GM12878 (cell line): Measurements from ENCODE around the gene PLEKHF1. TPM values are rescaled to one million over a fixed set of nuclear protein-coding genes. Genes with fewer than 3 reads are reported as not detected.

Experiments used
- ATAC-seq: fragments of 200-7000 bp; cut with Tn5 transposase; 3 replicates; pipeline ENCODE4 v1.9.1; 2020; ENCODE audit warnings: mild to moderate bottlenecking, moderate library complexity
- BruUV-seq: library from RNA; stranded (reverse); fragments of 400-500 nt; replicated peaks from 2 replicates; lab custom pipeline; 2021; lab: Mats Ljungman, UMichigan
- CTCF ChIA-PET: fragments of 300-600 bp; sonication (Branson Sonifier 250); formaldehyde crosslinking; extraction: SDS; loops from one replicate; lab custom pipeline; 2021; ENCODE audit warnings: inconsistent platforms; lab: Yijun Ruan, JAX
- POLR2A ChIA-PET: fragments of 350-600 bp; formaldehyde crosslinking; extraction: SDS; loops from one replicate; lab custom pipeline; 2021; ENCODE audit warnings: inconsistent platforms; lab: Charles Lee
- RAD21 ChIA-PET: fragments of 300-600 bp; sonication (Branson Sonifier 250); formaldehyde crosslinking; loops from one replicate; lab custom pipeline; 2023; ENCODE audit warnings: antibody characterized with exemption; ENCODE audit not compliant: unreplicated experiment; lab: Charles Lee
- SMC1A ChIA-PET: fragments of 300-600 bp; sonication (Branson Sonifier 250); formaldehyde crosslinking; loops from one replicate; lab custom pipeline; 2023; ENCODE audit not compliant: unreplicated experiment, uncharacterized antibody; lab: Charles Lee
- DNase-seq: peaks from one replicate; pipeline ENCODE4 v3.0.0-alpha.2; 2011; ENCODE audit warnings: low read depth, low spot score
- FAIRE-seq: peaks from 3 replicates; lab custom pipeline; 2011; peaks lifted over from hg19 to GRCh38; lab: Jason Lieb, UNC
- H2AFZ ChIP-seq: 2 replicates; pipeline ENCODE4 v1.6.0; 2011; ENCODE audit warnings: low read depth, low read length, control low read depth; ENCODE audit not compliant: control insufficient read depth
- H3K27ac ChIP-seq: 2 replicates; pipeline ENCODE4 v1.5.1; 2011; ENCODE audit warnings: control low read depth; ENCODE audit not compliant: control insufficient read depth, insufficient read depth
- H3K27me3 ChIP-seq, 2 experiments: replicated peaks in 1 of 2; 2 replicates each; pipeline versions ENCODE4 v1.6.0 to v1.6.1; 2011; ENCODE audit warnings: low read length in 1 of 2; ENCODE audit not compliant: control insufficient read depth in 2 of 2, insufficient read depth in 2 of 2
- H3K36me3 ChIP-seq, 2 experiments: 2 replicates each; pipeline ENCODE4 v1.5.1; 2011; ENCODE audit warnings: low read length in 1 of 2; ENCODE audit not compliant: control insufficient read depth in 2 of 2, insufficient read depth in 2 of 2
- H3K4me1 ChIP-seq: 2 replicates; pipeline ENCODE4 v1.6.1; 2011; ENCODE audit warnings: mild to moderate bottlenecking, low read length, moderate library complexity, mixed read lengths; ENCODE audit not compliant: control insufficient read depth, insufficient read depth
- H3K4me2 ChIP-seq: 2 replicates; pipeline ENCODE4 v1.6.0; 2011; ENCODE audit warnings: control low read depth; ENCODE audit not compliant: control insufficient read depth, insufficient read depth
- H3K4me3 ChIP-seq: fragments of 200-600 bp; sonication (generic); 2 replicates; pipeline ENCODE4 v1.5.1; 2016
- H3K79me2 ChIP-seq: 2 replicates; pipeline ENCODE4 v1.6.0; 2011; ENCODE audit warnings: low read length; ENCODE audit not compliant: control insufficient read depth, insufficient read depth
- H3K9ac ChIP-seq: 2 replicates; pipeline ENCODE4 v1.8.0; 2011; ENCODE audit warnings: low read length, control low read depth, mixed read lengths; ENCODE audit not compliant: control insufficient read depth, insufficient read depth
- H3K9me3 ChIP-seq: replicated peaks from 3 replicates; pipeline ENCODE4 v1.5.1; 2011; ENCODE audit warnings: mild to moderate bottlenecking, low read length; ENCODE audit not compliant: control insufficient read depth, insufficient read depth
- H4K20me1 ChIP-seq: 2 replicates; pipeline ENCODE4 v1.6.0; 2011; ENCODE audit not compliant: control insufficient read depth, insufficient read depth
- ASH2L ChIP-seq: fragments of 300-600, 200-600 bp; sonication (generic); IDR thresholded peaks from 2 replicates; pipeline ENCODE4 v1.6.1; 2017; ENCODE audit warnings: low read depth, mild to moderate bottlenecking, borderline replicate concordance
- CBX5 ChIP-seq: sonication (generic); IDR thresholded peaks from 2 replicates; pipeline ENCODE4 v1.6.1; 2016; ENCODE audit warnings: low read depth, moderate library complexity, mild to moderate bottlenecking, inconsistent platforms
- CHD1 ChIP-seq: IDR thresholded peaks from 2 replicates; pipeline ENCODE4 v1.6.1; 2012; ENCODE audit warnings: low read depth, low read length, improper control_type of control experiment
- HCFC1 ChIP-seq: fragments of 150-350 bp; IDR thresholded peaks from 2 replicates; pipeline ENCODE4 v1.6.1; 2014; ENCODE audit warnings: low read length
- KAT2A ChIP-seq: conservative IDR thresholded peaks from 2 replicates; pipeline ENCODE4 v1.6.1; 2011; ENCODE audit warnings: low read depth, low read length; ENCODE audit not compliant: control insufficient read depth
- MTA2 ChIP-seq: fragments of 450-650 bp; IDR thresholded peaks from 2 replicates; pipeline ENCODE4 v1.6.1; 2016; ENCODE audit warnings: low read depth, mild to moderate bottlenecking, moderate library complexity
- MXI1 ChIP-seq: fragments of 150-350 bp; IDR thresholded peaks from 2 replicates; pipeline ENCODE4 v1.6.1; 2011; ENCODE audit warnings: low read depth, mild to moderate bottlenecking, inconsistent platforms, low read length, improper control_type of control experiment
- NFXL1 ChIP-seq: fragments of 450-650 bp; IDR thresholded peaks from 2 replicates; pipeline ENCODE4 v1.6.1; 2017; ENCODE audit warnings: antibody characterized with exemption, mild to moderate bottlenecking, borderline replicate concordance
- PKNOX1 ChIP-seq: fragments of 450-650 bp; IDR thresholded peaks from 2 replicates; pipeline ENCODE4 v1.6.1; 2016; ENCODE audit warnings: mild to moderate bottlenecking
- POLR2AphosphoS2 ChIP-seq: IDR thresholded peaks from 2 replicates; pipeline ENCODE4 v1.6.1; 2011; ENCODE audit warnings: low read depth, mild to moderate bottlenecking, low read length, improper control_type of control experiment, moderate library complexity
- RAD21 ChIP-seq: IDR thresholded peaks from 2 replicates; pipeline ENCODE4 v1.6.1; 2011; ENCODE audit warnings: mild to moderate bottlenecking, low read depth, low read length, moderate library complexity; ENCODE audit not compliant: insufficient read depth
- RFX5 ChIP-seq: IDR thresholded peaks from 2 replicates; pipeline ENCODE4 v1.6.1; 2011; ENCODE audit warnings: low read depth, low read length, improper control_type of control experiment
- SIX5 ChIP-seq: IDR thresholded peaks from 2 replicates; pipeline ENCODE4 v1.6.1; 2011; ENCODE audit warnings: mild to moderate bottlenecking, low read depth, low read length, moderate library complexity; ENCODE audit not compliant: severe bottlenecking
- SPI1 ChIP-seq: IDR thresholded peaks from 2 replicates; pipeline ENCODE4 v1.6.1; 2011; ENCODE audit warnings: low read depth, mild to moderate bottlenecking, low read length, moderate library complexity, borderline replicate concordance; ENCODE audit not compliant: insufficient read depth
- STAT3 ChIP-seq: IDR thresholded peaks from 2 replicates; pipeline ENCODE4 v1.6.1; 2011; ENCODE audit warnings: low read depth, low read length, improper control_type of control experiment
- ZSCAN29 ChIP-seq: fragments of 450-650 bp; IDR thresholded peaks from 2 replicates; pipeline ENCODE4 v1.6.1; 2017; ENCODE audit warnings: mild to moderate bottlenecking, moderate library complexity
- WGBS: methylation state at CpG from one replicate; pipeline ENCODE4 v1.1.6; 2016; ENCODE audit warnings: low lambda C conversion rate; ENCODE audit not compliant: insufficient replicate concordance, insufficient coverage; ENCODE audit errors: missing lambda C conversion rate; 5-methylcytosine and 5-hydroxymethylcytosine counted together
- in situ Hi-C: fragments of 300-500 bp; cut with MboI; formaldehyde crosslinking; loops from 9 replicates; pipeline ENCODE4 v1.14.3; 2018; ENCODE audit warnings: mixed read lengths
- intact Hi-C: fragments of 100-400 bp; cut with micrococcal nuclease; formaldehyde crosslinking; loops from one replicate; pipeline ENCODE4 v1.14.2; 2022; ENCODE audit not compliant: unreplicated experiment
- polyA plus RNA-seq, 11 experiments: library from polyadenylated mRNA; depleted of rRNA in 4 of 11; unstranded in 6 of 11; stranded (reverse) in 5 of 11; fragments of >200 nt; fragmentation: Nextera tagmentation in 4 of 11; fragmentation: Illumina TruSeq in 1 of 11; extraction: Ambion mirVana in 4 of 11; extraction: Trizol in 1 of 11; gene quantifications; 1 replicate in 1 of 11; 2 replicates in 10 of 11; pipeline versions ENCODE4 v1.2.1 to v1.2.3, GENCODE V29; 2011 to 2016; ENCODE audit warnings: inconsistent platforms in 2 of 11, missing spikeins in 2 of 11, low read depth in 1 of 11
- total RNA-seq, 4 experiments: library from RNA; depleted of rRNA in 3 of 4; stranded (reverse); fragments of >200 nt in 3 of 4; fragmentation: Illumina TruSeq in 1 of 4; extraction: Trizol in 1 of 4; gene quantifications; 2 replicates each; pipeline versions ENCODE4 v1.2.1 to v1.2.3, GENCODE V29; 2013 to 2021

Gene PLEKHF1
- total and polyA plus RNA-seq, 10 of the 15 experiments (the other 5 are each of a cell fraction or from before 2014, with no cell fraction given): 0.10 to 20.3 (median 15.3) TPM

DNA sequence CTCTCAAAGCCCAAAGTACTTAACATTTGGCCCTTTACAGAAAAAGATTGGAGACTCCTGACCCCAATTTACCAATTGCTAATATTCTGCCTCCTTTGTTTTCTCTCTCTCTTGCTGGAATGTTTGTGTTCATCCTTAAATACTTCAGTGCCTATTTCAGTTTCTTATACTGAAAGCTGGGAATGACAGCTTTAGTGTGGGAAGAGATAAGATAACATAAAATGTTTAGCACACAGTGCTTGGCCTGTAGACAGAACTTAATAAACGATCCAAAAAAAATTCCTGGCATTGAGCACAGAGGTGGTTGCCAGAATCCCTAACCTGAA, 3.0 kb upstream of the PLEKHF1 start:
- CTCF ChIA-PET: interaction anchor here (1.3 to 2.9 kb wide), 3 partner anchors 25 to 54 kb away, joined by 3 to 9 read pairs (median 8); no protein-coding TSS in a partner anchor
- in situ Hi-C loops (loop anchor here (10.0 kb wide), 1 partner anchor 47 kb away; no protein-coding TSS in a partner anchor), intact Hi-C loops (no loop called here)
- H3K36me3 ChIP-seq: no peaks in the 10 kb centered on the region; a peak in 1 of 4 replicates
- POLR2A ChIA-PET: interaction anchor here (1.1 kb wide), 1 partner anchor 52 kb away, joined by 3 read pairs; no protein-coding TSS in a partner anchor
- no peak for DNase-seq
- no peak overlapping the region for H3K27ac ChIP-seq
- H3K4me1 ChIP-seq: peaks cover 8% of the 10 kb centered on the region
- RAD21 ChIA-PET: interaction anchor here (1.0 kb wide), 1 partner anchor 54 kb away, joined by 3 read pairs; no protein-coding TSS in a partner anchor
- no peak for FAIRE-seq
- no peaks in the 10 kb centered on the region for H3K9me3 ChIP-seq
- 43% methylated on average over 1 of the region's 1 CpG for WGBS
- H3K9ac ChIP-seq: no peak overlapping the region
- no peaks in the 10 kb centered on the region for H4K20me1 ChIP-seq
- no peak for ATAC-seq
- SMC1A ChIA-PET: interaction anchor here (1.1 to 2.0 kb wide), 2 partner anchors 51 to 54 kb away, joined by 3 to 4 read pairs; no protein-coding TSS in a partner anchor
- H3K27me3 ChIP-seq: no peaks in the 10 kb centered on the region
- TF ChIP-seq NFXL1 (no peak), PKNOX1 (no peak)
- BruUV-seq: no TSS peak
- no peak overlapping the region for H3K4me3 ChIP-seq
- no peak overlapping the region for H2AFZ ChIP-seq
- peaks cover 20% of the 10 kb centered on the region for H3K79me2 ChIP-seq
- no peak overlapping the region for H3K4me2 ChIP-seq

DNA sequence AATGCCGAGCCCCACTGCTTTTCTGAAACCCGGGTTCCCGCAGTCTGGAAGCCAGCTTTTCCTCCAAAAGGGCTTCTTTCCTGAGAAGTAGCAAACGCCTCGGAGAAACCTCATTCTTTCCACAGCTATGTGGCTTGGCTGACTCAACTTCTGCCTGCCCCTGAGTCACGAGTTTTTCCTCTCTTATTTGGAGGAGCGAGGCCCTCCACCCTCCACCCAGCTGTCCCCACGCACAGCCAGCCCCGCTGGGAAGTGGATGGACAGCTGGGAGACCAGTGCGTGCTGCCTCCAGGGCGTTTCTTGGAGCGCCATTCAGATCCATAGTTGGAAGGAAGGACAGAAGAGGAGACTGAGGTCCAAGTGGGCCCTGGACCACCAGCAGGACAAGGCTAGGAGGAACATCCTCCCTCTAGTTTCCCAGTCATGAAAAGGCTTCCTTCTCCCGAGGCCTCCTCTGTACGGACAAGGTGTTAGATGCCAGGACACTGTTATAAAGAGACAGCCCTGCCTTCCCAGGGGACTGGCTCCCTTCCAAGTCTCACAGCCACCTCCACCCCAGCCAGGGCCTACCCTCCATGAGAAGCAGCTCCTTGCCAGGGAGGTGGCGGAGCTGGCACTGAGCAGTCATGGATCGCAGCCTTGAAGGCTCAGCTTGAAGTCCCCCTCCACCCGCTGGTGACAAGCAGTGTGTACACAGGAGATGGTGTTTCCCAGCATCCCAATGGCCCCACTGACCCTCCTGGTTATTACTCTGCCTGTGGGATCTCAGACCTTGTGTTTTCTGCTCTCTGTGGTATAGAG, 2.5 kb upstream of the PLEKHF1 start:
- intact Hi-C loops (no loop called here), in situ Hi-C loops (loop anchor here (10.0 kb wide), 1 partner anchor 48 kb away; no protein-coding TSS in a partner anchor)
- Histone ChIP-seq H3K9me3 (no peaks in the 10 kb centered on the region), H3K79me2 (peaks cover 26% of the 10 kb centered on the region), H3K9ac (no peak overlapping the region), H3K27ac (no peak overlapping the region), H3K27me3 (no peaks in the 10 kb centered on the region), H3K36me3 (no peaks in the 10 kb centered on the region; a peak in 1 of 4 replicates), H3K4me1 (peaks cover 13% of the 10 kb centered on the region), H4K20me1 (no peaks in the 10 kb centered on the region), H3K4me3 (no peak overlapping the region), H2AFZ (no peak overlapping the region), H3K4me2 (no peak overlapping the region)
- no peak for DNase-seq
- 66% methylated on average over 17 of the region's 17 CpGs for WGBS
- POLR2A ChIA-PET: interaction anchor here (1.1 kb wide), 1 partner anchor 52 kb away, joined by 3 read pairs; no protein-coding TSS in a partner anchor
- ATAC-seq: no peak
- FAIRE-seq: no peak
- CTCF ChIA-PET: interaction anchor here (1.0 to 2.9 kb wide), 3 partner anchors 10 to 53 kb away, joined by 3 to 9 read pairs (median 8); no protein-coding TSS in a partner anchor
- BruUV-seq: no TSS peak
- RAD21 ChIA-PET: interaction anchor here (1.0 kb wide), 1 partner anchor 54 kb away, joined by 3 read pairs; no protein-coding TSS in a partner anchor
- SMC1A ChIA-PET: interaction anchor here (1.0 to 2.0 kb wide), 3 partner anchors 11 to 54 kb away, joined by 3 to 4 read pairs (median 3); no protein-coding TSS in a partner anchor
- no peak for TF ChIP-seq RFX5
- TF ChIP-seq SIX5: no peak
- TF ChIP-seq ASH2L: no peak
- no peak for TF ChIP-seq STAT3
- no peak for TF ChIP-seq MTA2
- TF ChIP-seq MXI1: no peak
- no peak for TF ChIP-seq RAD21
- TF ChIP-seq CHD1: no peak
- TF ChIP-seq CBX5: no peak
- no peak for TF ChIP-seq ZSCAN29
- no peak for TF ChIP-seq SPI1
- no peak for TF ChIP-seq POLR2AphosphoS2
- no peak for TF ChIP-seq KAT2A
- TF ChIP-seq HCFC1: no peak
